H1 (cell line): ENCODE results near the gene ZNF692. TPM values are rescaled to one million over a fixed set of nuclear protein-coding genes. Genes with fewer than 3 reads are reported as not detected.

Source experiments
- CTCF ChIA-PET: fragments of 300-600 bp; sonication (Branson Sonifier 250); formaldehyde crosslinking; loops from one replicate; lab custom pipeline; 2021; ENCODE audit not compliant: partially characterized antibody; lab: Charles Lee
- POLR2A ChIA-PET: fragments of 300-600 bp; sonication (Branson Sonifier 250); formaldehyde crosslinking; loops from one replicate; lab custom pipeline; 2021; ENCODE audit warnings: inconsistent platforms; ENCODE audit not compliant: partially characterized antibody; lab: Charles Lee
- DNase-seq, 2 experiments: peaks; one replicate each; pipeline versions ENCODE4 v3.0.0 to v3.0.0-alpha.2; 2010 to 2022; ENCODE audit warnings: low spot score in 2 of 2, low read depth in 1 of 2, mixed read lengths in 1 of 2
- FAIRE-seq: peaks from 2 replicates; lab custom pipeline; 2011; peaks lifted over from hg19 to GRCh38; lab: Jason Lieb, UNC
- H2AFZ ChIP-seq: 2 replicates; pipeline ENCODE4 v1.8.1; 2012; ENCODE audit warnings: low read length, inconsistent platforms
- H2AK5ac ChIP-seq: 2 replicates; pipeline ENCODE4 v1.6.1; 2013; ENCODE audit warnings: low read depth, low read length
- H2BK120ac ChIP-seq: replicated peaks from 2 replicates; pipeline ENCODE3; 2013; ENCODE audit warnings: low read depth, low read length, inconsistent platforms
- H2BK12ac ChIP-seq: 2 replicates; pipeline ENCODE4 v1.6.1; 2013; ENCODE audit warnings: low read depth, low read length
- H2BK15ac ChIP-seq: 2 replicates; pipeline ENCODE4 v1.6.1; 2013; ENCODE audit warnings: low read length
- H2BK20ac ChIP-seq: 2 replicates; pipeline ENCODE4 v1.6.1; 2013; ENCODE audit warnings: low read length
- H2BK5ac ChIP-seq: 2 replicates; pipeline ENCODE4 v1.6.1; 2013; ENCODE audit warnings: low read depth, low read length
- H3K14ac ChIP-seq: 2 replicates; pipeline ENCODE4 v1.6.1; 2013; ENCODE audit warnings: inconsistent platforms; ENCODE audit not compliant: insufficient read length
- H3K18ac ChIP-seq: 2 replicates; pipeline ENCODE4 v1.6.1; 2013; ENCODE audit warnings: low read length; ENCODE audit errors: extremely low read depth
- H3K23ac ChIP-seq: 2 replicates; pipeline ENCODE4 v1.6.1; 2013; ENCODE audit warnings: inconsistent platforms; ENCODE audit not compliant: insufficient read length
- H3K23me2 ChIP-seq: 2 replicates; pipeline ENCODE4 v1.6.1; 2013; ENCODE audit warnings: low read depth, low read length
- H3K27ac ChIP-seq: 2 replicates; pipeline ENCODE4 v1.6.1; 2011; ENCODE audit warnings: low read depth, low read length, inconsistent platforms
- H3K27me3 ChIP-seq, 4 experiments: replicated peaks in 1 of 4; 1 replicate in 1 of 4; 2 replicates in 3 of 4; pipeline versions ENCODE4 v1.6.1 to v1.8.1; 2011 to 2013; ENCODE audit warnings: low read length in 3 of 4, mild to moderate bottlenecking in 3 of 4, inconsistent platforms in 2 of 4, mixed read lengths in 2 of 4, moderate library complexity in 1 of 4; ENCODE audit not compliant: control insufficient read depth in 3 of 4, insufficient read depth in 3 of 4; ENCODE audit errors: extremely low read depth in 1 of 4
- H3K36me3 ChIP-seq, 4 experiments: 2 replicates each; pipeline versions ENCODE4 v1.6.1 to v1.8.1; 2011 to 2013; ENCODE audit warnings: mild to moderate bottlenecking in 4 of 4, low read length in 3 of 4, moderate library complexity in 2 of 4, control low read depth in 1 of 4, inconsistent platforms in 1 of 4; ENCODE audit not compliant: insufficient read depth in 4 of 4, control insufficient read depth in 2 of 4
- H3K4ac ChIP-seq: replicated peaks from 2 replicates; pipeline ENCODE3; 2013; ENCODE audit warnings: low read length, low read depth, mixed read lengths, inconsistent platforms; ENCODE audit not compliant: insufficient read length
- H3K4me1 ChIP-seq, 4 experiments: replicated peaks in 1 of 4; 1 replicate in 1 of 4; 2 replicates in 3 of 4; pipeline versions ENCODE4 v1.6.1 to v1.8.1; 2011 to 2013; ENCODE audit warnings: low read length in 3 of 4, inconsistent platforms in 2 of 4, mixed read lengths in 1 of 4; ENCODE audit not compliant: insufficient read depth in 4 of 4, control insufficient read depth in 3 of 4
- H3K4me2 ChIP-seq, 2 experiments: 2 replicates each; pipeline versions ENCODE4 v1.6.1 to v1.8.1; 2011 to 2013; ENCODE audit warnings: low read depth in 2 of 2, low read length in 2 of 2, control low read depth in 1 of 2, inconsistent platforms in 1 of 2, mild to moderate bottlenecking in 1 of 2; ENCODE audit not compliant: insufficient read depth in 1 of 2
- H3K4me3 ChIP-seq, 4 experiments: fragments of 200-600, 300-600 bp in 1 of 4; sonication (generic), shearing (Covaris generic), sonication (Bioruptor Twin) in 1 of 4; 2 replicates each; pipeline versions ENCODE4 v1.5.1 to v1.8.1; 2011 to 2016; ENCODE audit warnings: low read length in 4 of 4, low read depth in 3 of 4, control low read depth in 2 of 4, inconsistent platforms in 2 of 4, mild to moderate bottlenecking in 2 of 4, mixed read lengths in 1 of 4, moderate library complexity in 1 of 4; ENCODE audit not compliant: insufficient read depth in 2 of 4; ENCODE audit errors: extremely low read depth in 1 of 4
- H3K56ac ChIP-seq: replicated peaks from 2 replicates; pipeline ENCODE3; 2013; ENCODE audit warnings: low read depth, mild to moderate bottlenecking, mixed read lengths, low read length, inconsistent platforms; ENCODE audit not compliant: insufficient read length
- H3K79me1 ChIP-seq: 2 replicates; pipeline ENCODE4 v1.6.1; 2013; ENCODE audit warnings: low read depth, low read length, control low read depth
- H3K79me2 ChIP-seq, 2 experiments: 2 replicates each; pipeline versions ENCODE4 v1.6.1 to v1.8.1; 2012 to 2013; ENCODE audit warnings: low read length in 2 of 2, mild to moderate bottlenecking in 2 of 2, inconsistent platforms in 1 of 2; ENCODE audit not compliant: insufficient read depth in 2 of 2, control insufficient read depth in 1 of 2
- H3K9ac ChIP-seq, 4 experiments: replicated peaks in 1 of 4; 1 replicate in 1 of 4; 2 replicates in 3 of 4; pipeline versions ENCODE4 v1.6.1 to v1.8.1; 2011 to 2013; ENCODE audit warnings: low read depth in 3 of 4, low read length in 3 of 4, control low read depth in 2 of 4, mild to moderate bottlenecking in 2 of 4, moderate library complexity in 2 of 4, inconsistent platforms in 1 of 4; ENCODE audit errors: extremely low read depth in 1 of 4
- H3K9me3 ChIP-seq, 2 experiments: 2 replicates each; pipeline versions ENCODE4 v1.6.1 to v1.8.1; 2012 to 2013; ENCODE audit warnings: mild to moderate bottlenecking in 2 of 2, moderate library complexity in 2 of 2, control low read depth in 1 of 2, inconsistent platforms in 1 of 2, low read depth in 1 of 2, low read length in 1 of 2, mixed read lengths in 1 of 2; ENCODE audit not compliant: insufficient read depth in 2 of 2
- H4K20me1 ChIP-seq, 2 experiments: replicated peaks in 1 of 2; 2 replicates each; pipeline versions ENCODE3 to v1.8.1; 2011 to 2013; ENCODE audit warnings: inconsistent platforms in 2 of 2, low read length in 2 of 2, mild to moderate bottlenecking in 1 of 2; ENCODE audit not compliant: insufficient read depth in 2 of 2, control insufficient read depth in 1 of 2
- H4K5ac ChIP-seq: 2 replicates; pipeline ENCODE4 v1.6.1; 2013; ENCODE audit warnings: low read length, low read depth, mixed read lengths, inconsistent platforms; ENCODE audit not compliant: insufficient read length
- H4K8ac ChIP-seq: 2 replicates; pipeline ENCODE4 v1.8.0; 2013; ENCODE audit warnings: mild to moderate bottlenecking, moderate library complexity, low read length, inconsistent platforms; ENCODE audit not compliant: insufficient read depth; ENCODE audit errors: extremely low read depth
- H4K91ac ChIP-seq: replicated peaks from 2 replicates; pipeline ENCODE3; 2013; ENCODE audit warnings: low read length, mixed read lengths, inconsistent platforms; ENCODE audit not compliant: insufficient read length
- BACH1 ChIP-seq: IDR thresholded peaks from 2 replicates; pipeline ENCODE4 v1.6.1; 2012; ENCODE audit warnings: low read length, improper control_type of control experiment
- CEBPB ChIP-seq: IDR thresholded peaks from 2 replicates; pipeline ENCODE4 v1.6.1; 2012; ENCODE audit warnings: low read depth, low read length
- CHD1 ChIP-seq: IDR thresholded peaks from 2 replicates; pipeline ENCODE4 v1.6.1; 2012; ENCODE audit warnings: low read depth, low read length, improper control_type of control experiment
- GABPA ChIP-seq: IDR thresholded peaks from 2 replicates; pipeline ENCODE4 v1.6.1; 2011; ENCODE audit warnings: mild to moderate bottlenecking, low read length, moderate library complexity, borderline replicate concordance; ENCODE audit not compliant: insufficient read depth
- HDAC2 ChIP-seq, 2 experiments: fragments of 300-600 bp in 1 of 2; sonication (generic) in 1 of 2; IDR thresholded peaks; 2 replicates each; pipeline ENCODE4 v1.6.1; 2011 to 2012; ENCODE audit warnings: low read depth in 2 of 2, low read length in 2 of 2, mild to moderate bottlenecking in 2 of 2, moderate library complexity in 2 of 2, borderline replicate concordance in 1 of 2, inconsistent platforms in 1 of 2
- JUND ChIP-seq: IDR thresholded peaks from 2 replicates; pipeline ENCODE4 v1.6.1; 2011; ENCODE audit warnings: mild to moderate bottlenecking, improper control_type of control experiment, low read length
- KDM5A ChIP-seq: fragments of 200-600 bp; IDR thresholded peaks from 2 replicates; pipeline ENCODE4 v1.7.1; 2012; ENCODE audit warnings: mild to moderate bottlenecking, low read length, inconsistent platforms, mixed read lengths
- MAX ChIP-seq: IDR thresholded peaks from 2 replicates; pipeline ENCODE4 v1.6.1; 2012; ENCODE audit warnings: inconsistent platforms
- POLR2AphosphoS5 ChIP-seq: IDR thresholded peaks from 2 replicates; pipeline ENCODE4 v1.6.1; 2011; ENCODE audit warnings: low read depth, low read length
- RBBP5 ChIP-seq: IDR thresholded peaks from 2 replicates; pipeline ENCODE4 v1.7.1; 2012; ENCODE audit warnings: low read depth, mild to moderate bottlenecking, inconsistent platforms, low read length, moderate library complexity, borderline replicate concordance
- SIN3A ChIP-seq, 2 experiments: IDR thresholded peaks in 1 of 2; conservative IDR thresholded peaks in 1 of 2; 2 replicates each; pipeline ENCODE4 v1.6.1; 2011 to 2012; ENCODE audit warnings: low read length in 2 of 2, improper control_type of control experiment in 1 of 2, low read depth in 1 of 2, mild to moderate bottlenecking in 1 of 2
- SIRT6 ChIP-seq: IDR thresholded peaks from one replicate; pipeline ENCODE4 v1.7.1; 2012; ENCODE audit warnings: low read length, inconsistent platforms
- SP4 ChIP-seq: IDR thresholded peaks from 2 replicates; pipeline ENCODE4 v1.6.1; 2012; ENCODE audit warnings: low read length, inconsistent platforms
- TAF1 ChIP-seq: IDR thresholded peaks from 2 replicates; pipeline ENCODE4 v1.6.1; 2011; ENCODE audit warnings: mild to moderate bottlenecking, low read depth, low read length
- TEAD4 ChIP-seq: IDR thresholded peaks from 2 replicates; pipeline ENCODE4 v1.6.1; 2012; ENCODE audit warnings: low read depth, low read length, inconsistent platforms, mixed read lengths
- WGBS, 2 experiments: shearing (Covaris generic) in 1 of 2; methylation state at CpG; one replicate each; pipeline versions ENCODE4 v1.1.6 to v1.1.7; 2013 to 2015; ENCODE audit warnings: low lambda C conversion rate in 2 of 2, mixed read lengths in 2 of 2, inconsistent platforms in 1 of 2, low coverage in 1 of 2, missing lambda C conversion rate in 1 of 2; ENCODE audit not compliant: insufficient replicate concordance in 2 of 2, insufficient coverage in 1 of 2, insufficient read length in 1 of 2; ENCODE audit errors: extremely low coverage in 1 of 2, missing lambda C conversion rate in 1 of 2; 5-methylcytosine and 5-hydroxymethylcytosine counted together
- polyA plus RNA-seq, 7 experiments: library from polyadenylated mRNA; depleted of rRNA in 3 of 7; stranded (reverse) in 5 of 7; unstranded in 2 of 7; fragments of >200 nt in 5 of 7; fragments of 200-250 nt in 2 of 7; gene quantifications; 1 replicate in 5 of 7; 2 replicates in 1 of 7; 4 replicates in 1 of 7; pipeline versions ENCODE4 v1.2.1 to v1.2.3, GENCODE V29; 2011 to 2013; ENCODE audit warnings: missing spikeins in 2 of 7, mixed read lengths in 2 of 7
- total RNA-seq: library from RNA; stranded (reverse); fragmentation: NEBNext Ultra II Directional; extraction: Animal tissue kit (Norgen Biotek cat#: 25700); gene quantifications from 2 replicates; pipeline ENCODE4 v1.2.1, GENCODE V29; 2021

The ZNF692 gene
- total and polyA plus RNA-seq, 2 of the 8 experiments (the other 6 are each of a cell fraction or from before 2014, with no cell fraction given): 38.4 to 52.3 TPM

- CTCF ChIA-PET: interaction anchor here (1.0 to 1.4 kb wide), 2 partner anchors 8 to 9 kb away, joined by 5 to 6 read pairs; partner anchors contain the start of gene ZNF692
- WGBS, 2 experiments: 80% methylated on average over 3 of the region's 3 CpGs; no CpG with 5 or more reads in 1 of the 2 experiments
- TF ChIP-seq JUND (no peak), RBBP5 (no peak), TEAD4 (no peak), SIRT6 (no peak), SP4 (no peak), MAX (no peak), HDAC2 (IDR thresholded peaks at IDR 0.05; ENCODE audit: borderline replicate concordance in 1 of 2, low read depth in 2 of 2, low read length in 2 of 2) (no peak), BACH1 (no peak), CEBPB (no peak), POLR2AphosphoS5 (no peak), SIN3A (conservative IDR thresholded peaks at IDR 0.05 in 1 of 2, IDR thresholded peaks at IDR 0.05 in 1 of 2; ENCODE audit: low read depth in 1 of 2, low read length in 2 of 2) (no peak), TAF1 (no peak), CHD1 (no peak), KDM5A (no peak), GABPA (no peak)
Observed at GRCh38 chr1:248849152-248849551, 9.7 kb downstream of the ZNF692 start.

More at GRCh38 chr1:248849152-248849551, 9.7 kb downstream of the ZNF692 start:
- Histone ChIP-seq H4K91ac (no peak overlapping the region), H3K27me3 (no peaks in the 10 kb centered on the region), H3K14ac (no peak overlapping the region), H3K56ac (no peak overlapping the region), H3K9me3 (no peaks in the 10 kb centered on the region), H3K4me1 (no peaks in the 10 kb centered on the region), H3K18ac (no peak overlapping the region), H3K79me2 (no peaks in the 10 kb centered on the region), H4K5ac (no peak overlapping the region), H2BK12ac (no peak overlapping the region), H3K4ac (no peak overlapping the region), H3K23me2 (no peaks in the 10 kb centered on the region), H3K27ac (no peak overlapping the region), H3K23ac (no peak overlapping the region), H2BK5ac (no peak overlapping the region), H3K4me3 (no peak overlapping the region), H2AFZ (no peak overlapping the region), H2BK120ac (no peak overlapping the region), H3K9ac (no peak overlapping the region), H2AK5ac (no peak overlapping the region), H3K79me1 (0 out of 2 replicates have a peak, but pooled peaks cover 2% of the 10 kb centered on the region), H2BK15ac (no peak overlapping the region), H3K36me3 (peaks cover 7 to 38% (median 36%) of the 10 kb centered on the region in 4 experiments), H4K8ac (no peak overlapping the region), H3K4me2 (no peak overlapping the region), H2BK20ac (no peak overlapping the region), H4K20me1 (peaks cover 7 to 24% of the 10 kb centered on the region in 2 experiments)
- POLR2A ChIA-PET: interaction anchor here (1.8 to 6.7 kb wide), 2 partner anchors 9 to 13 kb away, joined by 10 to 47 read pairs; partner anchors contain the start of genes ZNF672 and ZNF692
- FAIRE-seq (no peak), DNase-seq (no peak)
